Left lung (tissue), 10 donors: Measurements from ENCODE around the gene SMARCD3. TPM values are rescaled to one million over a fixed set of nuclear protein-coding genes. Genes with fewer than 3 reads are reported as not detected.

Experiments
- ATAC-seq: fragments of 200-7000 bp; cut with Tn5 transposase; one replicate; pipeline ENCODE4 v1.9.1; 2020; ENCODE audit warnings: moderate library complexity
- DNase-seq, 4 donors: peaks; one replicate each; pipeline ENCODE4 v3.0.0-alpha.2; 2013 to 2020
- H3K27ac ChIP-seq, 2 donors: fragments of 200-600 bp; sonication (generic) in 1 of 2; one replicate each; pipeline versions ENCODE4 v1.5.0 to v1.8.0; 2020 to 2021
- H3K27me3 ChIP-seq, 2 donors: fragments of 200-600 bp; sonication (generic) in 1 of 2; one replicate each; pipeline versions ENCODE4 v1.5.0 to v1.8.0; 2020 to 2021
- H3K36me3 ChIP-seq, 2 donors: fragments of 200-600 bp; sonication (generic) in 1 of 2; one replicate each; pipeline versions ENCODE4 v1.5.0 to v1.8.0; 2020 to 2021
- H3K4me1 ChIP-seq, 2 donors: fragments of 200-600 bp; one replicate each; pipeline ENCODE4 v1.8.0; 2021
- H3K4me3 ChIP-seq, 2 donors: fragments of 200-600 bp; sonication (generic) in 1 of 2; one replicate each; pipeline versions ENCODE4 v1.5.0 to v1.8.0; 2020 to 2021; ENCODE audit warnings: mild to moderate bottlenecking in 1 of 2
- H3K9me3 ChIP-seq, 2 donors: fragments of 200-600 bp; sonication (generic) in 1 of 2; one replicate each; pipeline versions ENCODE4 v1.5.0 to v1.8.0; 2020 to 2021
- CTCF ChIP-seq, 2 donors: fragments of 200-600 bp; sonication (generic) in 1 of 2; IDR thresholded peaks; one replicate each; pipeline versions ENCODE4 v1.5.0 to v1.8.0; 2021; ENCODE audit warnings: antibody characterized with exemption in 2 of 2
- intact Hi-C, 2 donors: fragments of 100-400 bp; cut with DNase I; formaldehyde crosslinking; loops; one replicate each; pipeline versions ENCODE4 v1.11.2 to v1.14.2; 2022
- polyA plus RNA-seq, 6 donors: library from polyadenylated mRNA; unstranded; fragments of 120-200 nt; gene quantifications; one replicate each; pipeline ENCODE4 v1.2.1, GENCODE V29; 2013; ENCODE audit not compliant: insufficient read length in 6 of 6
- total RNA-seq, 2 donors: library from RNA; stranded (reverse); fragmentation: NEBNext Ultra II Directional; extraction: Animal tissue kit (Norgen Biotek cat#: 25700); gene quantifications; one replicate each; pipeline ENCODE4 v1.2.1, GENCODE V29; 2021
- donor health status: DM: no; HTN: yes; CAD: no.
- donor health status: DM: no; HTN: no; CAD: no.

The SMARCD3 gene
- total and polyA plus RNA-seq, 8 donors = 45.5 to 130 (median 95.3) TPM

- Histone ChIP-seq H3K4me1 (peaks cover 2 to 26% of the 10 kb centered on the region in 2 donors), H3K9me3 (no peaks in the 10 kb centered on the region), H3K36me3 (peaks cover 0 to 36% of the 10 kb centered on the region in 2 donors), H3K27ac (peak overlapping the region; percentile 73 to 89), H3K27me3 (no peaks in the 10 kb centered on the region), H3K4me3 (peak overlapping the region; percentile 98)
- ATAC-seq (peak; percentile 75), DNase-seq (peak in 2 of 4 donors; percentile 67 to 86)
- no peak for TF ChIP-seq CTCF (IDR thresholded peaks at IDR 0.05)
- intact Hi-C loops = no loop called here
These were observed 15.4 kb downstream of the SMARCD3 start for GRCh38 chr7:151232917-151233701.

- DNase-seq = peak; percentile 82 to 99 (median 90)
These were observed 16.2 kb downstream of the SMARCD3 start, which contains the start of gene CHPF2 for GRCh38 chr7:151232091-151232916. TSS of gene CHPF2 (plus strand) at chr7:151232483. CDS start at chr7:151234012, 1,529 bp downstream.

GRCh38 chr7:151231080-151231479, 17.4 kb downstream of the SMARCD3 start:
- H3K4me3 ChIP-seq = no peak overlapping the region
- no peaks in the 10 kb centered on the region for H3K27me3 ChIP-seq
- H3K36me3 ChIP-seq = peaks cover 0 to 15% of the 10 kb centered on the region in 2 donors
- no peak for DNase-seq
- intact Hi-C loops = no loop called here
- no peak for TF ChIP-seq CTCF (IDR thresholded peaks at IDR 0.05)
- H3K9me3 ChIP-seq = no peaks in the 10 kb centered on the region
- no peak overlapping the region for H3K27ac ChIP-seq
- ATAC-seq = no peak
- H3K4me1 ChIP-seq = peaks cover 4 to 38% of the 10 kb centered on the region in 2 donors

More at GRCh38 chr7:151232091-151232916, 16.2 kb downstream of the SMARCD3 start, which contains the start of gene CHPF2:
- intact Hi-C loops = no loop called here
- TF ChIP-seq CTCF (IDR thresholded peaks at IDR 0.05) = no peak
- peaks cover 2 to 34% of the 10 kb centered on the region in 2 donors for H3K4me1 ChIP-seq
- peak within 1 kb of the TSS; percentile 73 to 89 for H3K27ac ChIP-seq
- H3K4me3 ChIP-seq = peak within 1 kb of the TSS; percentile 98
- H3K27me3 ChIP-seq = no peaks in the 10 kb centered on the region
- no peaks in the 10 kb centered on the region for H3K9me3 ChIP-seq
- ATAC-seq = peak; percentile 97
- peaks cover 0 to 28% of the 10 kb centered on the region in 2 donors for H3K36me3 ChIP-seq

- Histone ChIP-seq H3K4me3 (no peak overlapping the region), H3K9me3 (no peaks in the 10 kb centered on the region), H3K36me3 (peaks cover 0 to 8% of the 10 kb centered on the region in 2 donors), H3K27me3 (no peaks in the 10 kb centered on the region), H3K27ac (no peak overlapping the region), H3K4me1 (peaks cover 12 to 51% of the 10 kb centered on the region in 2 donors)
- DNase-seq (peak in 2 of 4 donors; percentile 18 to 20), ATAC-seq (no peak)
- intact Hi-C loops = no loop called here
- TF ChIP-seq CTCF (IDR thresholded peaks at IDR 0.05) = no peak
These were observed 19.2 kb downstream of the SMARCD3 start for GRCh38 chr7:151229249-151229648.
